SK-N-SH treated with all-trans-retinoic acid at 6 μM for 48 hours (cell line): ENCODE data around the gene LLGL2.

Experiments used
- ARNTL ChIP-seq: fragments of 450-650 bp; formaldehyde crosslinking; IDR thresholded peaks from 2 replicates; pipeline ENCODE4 v1.5.0; 2020; ENCODE audit warnings: low read depth, mild to moderate bottlenecking, moderate library complexity, borderline replicate concordance
- BACH2 ChIP-seq: fragments of 250-450 bp; sonication (Bioruptor Pico); IDR thresholded peaks from 2 replicates; pipeline ENCODE4 v1.9.0; 2021; ENCODE audit warnings: mild to moderate bottlenecking, borderline replicate concordance
- CSDC2 ChIP-seq: fragments of 250-450 bp; sonication (Bioruptor Pico); IDR thresholded peaks from 2 replicates; pipeline ENCODE4 v1.5.0; 2020; ENCODE audit warnings: mild to moderate bottlenecking, moderate library complexity
- ISL1 ChIP-seq: fragments of 250-450 bp; sonication (Bioruptor Pico); IDR thresholded peaks from 2 replicates; pipeline ENCODE4 v2.1.2; 2022; ENCODE audit warnings: mild to moderate bottlenecking, moderate library complexity
- PPARA ChIP-seq: fragments of 250-450 bp; sonication (Bioruptor Pico); IDR thresholded peaks from 2 replicates; pipeline ENCODE4 v1.5.0; 2020; ENCODE audit warnings: mild to moderate bottlenecking, borderline replicate concordance
- TCF4 ChIP-seq: fragments of 250-450 bp; sonication (Bioruptor Pico); IDR thresholded peaks from 2 replicates; pipeline ENCODE4 v1.8.0; 2021; ENCODE audit warnings: mild to moderate bottlenecking, moderate library complexity, borderline replicate concordance
- TOX ChIP-seq: fragments of 250-450 bp; sonication (Bioruptor Pico); IDR thresholded peaks from 2 replicates; pipeline ENCODE4 v1.8.0; 2021; ENCODE audit warnings: mild to moderate bottlenecking, moderate library complexity, borderline replicate concordance
- ZFP30 ChIP-seq: fragments of 450-650 bp; formaldehyde crosslinking; IDR thresholded peaks from 2 replicates; pipeline ENCODE4 v1.5.0; 2022; ENCODE audit warnings: mild to moderate bottlenecking, moderate library complexity
- ZNF565 ChIP-seq: fragments of 450-650 bp; formaldehyde crosslinking; conservative IDR thresholded peaks from 2 replicates; pipeline ENCODE4 v1.5.0; 2020; ENCODE audit warnings: low read depth, mild to moderate bottlenecking, moderate library complexity
- ZNF8 ChIP-seq: fragments of 450-650 bp; formaldehyde crosslinking; IDR thresholded peaks from 2 replicates; pipeline ENCODE4 v1.5.0; 2020; ENCODE audit warnings: mild to moderate bottlenecking, moderate library complexity
- TF ChIP-seq, protein P1 (sequence below): fragments of 250-450 bp; sonication (Bioruptor Pico); IDR thresholded peaks from 2 replicates; pipeline ENCODE4 v1.8.0; 2021; ENCODE audit warnings: low read depth, mild to moderate bottlenecking, moderate library complexity, borderline replicate concordance
- TF ChIP-seq, protein P2 (sequence below): fragments of 250-450 bp; sonication (Bioruptor Pico); IDR thresholded peaks from 2 replicates; pipeline ENCODE4 v1.8.0; 2020; ENCODE audit warnings: mild to moderate bottlenecking, moderate library complexity, borderline replicate concordance
- TF ChIP-seq, protein P3 (sequence below): fragments of 250-450 bp; sonication (Bioruptor Pico); IDR thresholded peaks from 2 replicates; pipeline ENCODE4 v1.5.1; 2020; ENCODE audit warnings: low read depth, mild to moderate bottlenecking, moderate library complexity

DNA sequence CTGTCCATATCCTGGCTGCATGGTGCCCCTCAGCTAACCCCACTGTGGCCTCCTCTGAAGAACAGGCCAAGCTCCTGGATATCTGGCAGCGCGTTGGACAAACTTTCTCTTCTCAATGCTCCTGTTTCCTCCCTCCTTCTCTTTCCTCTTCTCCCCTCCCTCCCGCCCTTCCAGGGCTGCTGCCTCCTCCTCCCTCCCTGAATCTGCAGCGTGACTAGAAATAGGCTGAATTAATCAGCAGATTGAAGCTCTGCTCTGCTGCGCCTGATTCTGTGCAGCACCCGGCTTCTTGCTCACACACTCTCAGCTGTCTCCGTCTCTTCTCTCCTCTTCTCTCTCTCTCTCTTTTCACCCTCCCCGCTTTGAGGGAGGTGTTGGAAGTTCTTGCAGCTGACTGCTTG is 49.2 kb upstream of the LLGL2 start:
- TF ChIP-seq ISL1 (CRISPR knock-in tag) (no peak), BACH2 (CRISPR knock-in tag) (no peak), ARNTL (no peak), TCF4 (CRISPR knock-in tag) (no peak), ZFP30 (no peak), CSDC2 (CRISPR knock-in tag) (no peak), PPARA (no peak), ZNF8 (no peak), ZNF565 (CRISPR knock-in tag) (no peak), TOX (CRISPR knock-in tag) (no peak)
- TF ChIP-seq, protein P1, sequence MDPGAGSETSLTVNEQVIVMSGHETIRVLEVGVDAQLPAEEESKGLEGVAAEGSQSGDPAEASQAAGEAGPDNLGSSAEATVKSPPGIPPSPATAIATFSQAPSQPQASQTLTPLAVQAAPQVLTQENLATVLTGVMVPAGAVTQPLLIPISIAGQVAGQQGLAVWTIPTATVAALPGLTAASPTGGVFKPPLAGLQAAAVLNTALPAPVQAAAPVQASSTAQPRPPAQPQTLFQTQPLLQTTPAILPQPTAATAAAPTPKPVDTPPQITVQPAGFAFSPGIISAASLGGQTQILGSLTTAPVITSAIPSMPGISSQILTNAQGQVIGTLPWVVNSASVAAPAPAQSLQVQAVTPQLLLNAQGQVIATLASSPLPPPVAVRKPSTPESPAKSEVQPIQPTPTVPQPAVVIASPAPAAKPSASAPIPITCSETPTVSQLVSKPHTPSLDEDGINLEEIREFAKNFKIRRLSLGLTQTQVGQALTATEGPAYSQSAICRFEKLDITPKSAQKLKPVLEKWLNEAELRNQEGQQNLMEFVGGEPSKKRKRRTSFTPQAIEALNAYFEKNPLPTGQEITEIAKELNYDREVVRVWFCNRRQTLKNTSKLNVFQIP (CRISPR knock-in tag), result no peak
- TF ChIP-seq, protein P2, sequence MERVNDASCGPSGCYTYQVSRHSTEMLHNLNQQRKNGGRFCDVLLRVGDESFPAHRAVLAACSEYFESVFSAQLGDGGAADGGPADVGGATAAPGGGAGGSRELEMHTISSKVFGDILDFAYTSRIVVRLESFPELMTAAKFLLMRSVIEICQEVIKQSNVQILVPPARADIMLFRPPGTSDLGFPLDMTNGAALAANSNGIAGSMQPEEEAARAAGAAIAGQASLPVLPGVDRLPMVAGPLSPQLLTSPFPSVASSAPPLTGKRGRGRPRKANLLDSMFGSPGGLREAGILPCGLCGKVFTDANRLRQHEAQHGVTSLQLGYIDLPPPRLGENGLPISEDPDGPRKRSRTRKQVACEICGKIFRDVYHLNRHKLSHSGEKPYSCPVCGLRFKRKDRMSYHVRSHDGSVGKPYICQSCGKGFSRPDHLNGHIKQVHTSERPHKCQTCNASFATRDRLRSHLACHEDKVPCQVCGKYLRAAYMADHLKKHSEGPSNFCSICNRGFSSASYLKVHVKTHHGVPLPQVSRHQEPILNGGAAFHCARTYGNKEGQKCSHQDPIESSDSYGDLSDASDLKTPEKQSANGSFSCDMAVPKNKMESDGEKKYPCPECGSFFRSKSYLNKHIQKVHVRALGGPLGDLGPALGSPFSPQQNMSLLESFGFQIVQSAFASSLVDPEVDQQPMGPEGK (CRISPR knock-in tag), result no peak
- TF ChIP-seq, protein P3, sequence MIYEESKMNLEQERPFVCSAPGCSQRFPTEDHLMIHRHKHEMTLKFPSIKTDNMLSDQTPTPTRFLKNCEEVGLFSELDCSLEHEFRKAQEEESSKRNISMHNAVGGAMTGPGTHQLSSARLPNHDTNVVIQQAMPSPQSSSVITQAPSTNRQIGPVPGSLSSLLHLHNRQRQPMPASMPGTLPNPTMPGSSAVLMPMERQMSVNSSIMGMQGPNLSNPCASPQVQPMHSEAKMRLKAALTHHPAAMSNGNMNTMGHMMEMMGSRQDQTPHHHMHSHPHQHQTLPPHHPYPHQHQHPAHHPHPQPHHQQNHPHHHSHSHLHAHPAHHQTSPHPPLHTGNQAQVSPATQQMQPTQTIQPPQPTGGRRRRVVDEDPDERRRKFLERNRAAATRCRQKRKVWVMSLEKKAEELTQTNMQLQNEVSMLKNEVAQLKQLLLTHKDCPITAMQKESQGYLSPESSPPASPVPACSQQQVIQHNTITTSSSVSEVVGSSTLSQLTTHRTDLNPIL (CRISPR knock-in tag), result no peak
